Stimulated activated CD4-positive, alpha-beta T cell treated with anti-CD3 and anti-CD28 coated beads, Interleukin-4, amount 100 ng/mL, for 1 hour (primary cell): ENCODE results near the gene RANBP17.
"Not testable (repeated sequence)": the region's sequence is repeated elsewhere in the genome, so short reads cannot be mapped to it uniquely, and the experiment has no call there.

Experiments used
- DNase-seq: peaks from one replicate; pipeline ENCODE4 v3.0.0-alpha.2; 2020

The RANBP17 gene

GRCh38 chr5:171162165-171162564 is 300.3 kb downstream of the RANBP17 start:
- no peak for DNase-seq

GRCh38 chr5:171162596-171162995 is 300.8 kb downstream of the RANBP17 start:
- no peak for DNase-seq

GRCh38 chr5:171166766-171167165 is 304.9 kb downstream of the RANBP17 start:
- no peak for DNase-seq

GRCh38 chr5:171168171-171168570 is 306.4 kb downstream of the RANBP17 start:
- no peak for DNase-seq

GRCh38 chr5:171174960-171175359 is 313.1 kb downstream of the RANBP17 start:
- not testable (repeated sequence) for DNase-seq

GRCh38 chr5:171175746-171176145 is 313.9 kb downstream of the RANBP17 start:
- DNase-seq: no peak

GRCh38 chr5:171178190-171178589 is 316.4 kb downstream of the RANBP17 start:
- not testable (repeated sequence) for DNase-seq

- no peak for DNase-seq
These were observed 326.2 kb downstream of the RANBP17 start for GRCh38 chr5:171188016-171188415.

- no peak for DNase-seq
These were observed 327.6 kb downstream of the RANBP17 start for GRCh38 chr5:171189442-171189841.

GRCh38 chr5:171192111-171192510 is 330.3 kb downstream of the RANBP17 start:
- DNase-seq: no peak

GRCh38 chr5:171201310-171201709 is 339.5 kb downstream of the RANBP17 start:
- no peak for DNase-seq

- DNase-seq: no peak
These were observed 343.6 kb downstream of the RANBP17 start for GRCh38 chr5:171205375-171205774.

GRCh38 chr5:171207256-171207847 is 345.5 kb downstream of the RANBP17 start:
- DNase-seq: no peak

- DNase-seq: no peak
These were observed 360.1 kb downstream of the RANBP17 start for GRCh38 chr5:171221916-171222315.

GRCh38 chr5:171223927-171224326 is 362.1 kb downstream of the RANBP17 start:
- DNase-seq: no peak

- no peak for DNase-seq
These were observed 364.4 kb downstream of the RANBP17 start for GRCh38 chr5:171226096-171226754.

- DNase-seq: no peak
These were observed 365.0 kb downstream of the RANBP17 start for GRCh38 chr5:171226864-171227263.

GRCh38 chr5:171236651-171237050 is 374.8 kb downstream of the RANBP17 start:
- DNase-seq: no peak

GRCh38 chr5:171242521-171242920 is 380.7 kb downstream of the RANBP17 start:
- no peak for DNase-seq

GRCh38 chr5:171246231-171246630 is 384.4 kb downstream of the RANBP17 start:
- no peak for DNase-seq

GRCh38 chr5:171249460-171249859 is 387.6 kb downstream of the RANBP17 start:
- no peak for DNase-seq

GRCh38 chr5:171250738-171251137 is 388.9 kb downstream of the RANBP17 start:
- DNase-seq: no peak

GRCh38 chr5:171251519-171251918 is 389.7 kb downstream of the RANBP17 start:
- no peak for DNase-seq

- no peak for DNase-seq
These were observed 390.9 kb downstream of the RANBP17 start for GRCh38 chr5:171252674-171253073.
